ENCODE measurements around the gene GPC6.

- TF ChIP-seq BHLHE40 (IDR thresholded peaks at IDR 0.05; ENCODE audit: borderline replicate concordance) (no peak), SP1 (IDR thresholded peaks at IDR 0.05) (no peak), HDGF (IDR thresholded peaks at IDR 0.05; ENCODE audit: borderline replicate concordance) (no peak)
Observed at GRCh38 chr13:93234459-93234858, 7.9 kb downstream of the GPC6 start.
